H9 (cell line): ENCODE data around the gene ABHD4. TPM values are rescaled to one million over a fixed set of nuclear protein-coding genes. Genes with fewer than 3 reads are reported as not detected.

Experiments
- DNase-seq: peaks from one replicate; pipeline ENCODE4 v3.0.0-alpha.2; 2017
- H2AFZ ChIP-seq: one replicate; pipeline ENCODE4 v1.6.1; 2013; ENCODE audit warnings: mild to moderate bottlenecking, low read length, control low read depth, moderate library complexity
- H2AK5ac ChIP-seq: 2 replicates; pipeline ENCODE4 v1.6.1; 2013; ENCODE audit warnings: low read length, control low read depth, mixed read lengths; ENCODE audit not compliant: insufficient read length
- H2BK120ac ChIP-seq: one replicate; pipeline ENCODE4 v1.6.1; 2013; ENCODE audit warnings: low read depth, mild to moderate bottlenecking, low read length, control low read depth, inconsistent platforms; ENCODE audit not compliant: poor library complexity, severe bottlenecking
- H2BK12ac ChIP-seq: 2 replicates; pipeline ENCODE4 v1.6.1; 2013; ENCODE audit warnings: low read length, control low read depth, mixed read lengths, low read depth; ENCODE audit not compliant: insufficient read length
- H2BK15ac ChIP-seq: 2 replicates; pipeline ENCODE4 v1.6.1; 2013; ENCODE audit warnings: low read depth, low read length, control low read depth
- H2BK20ac ChIP-seq: one replicate; pipeline ENCODE4 v1.6.1; 2013; ENCODE audit warnings: low read depth, mild to moderate bottlenecking, low read length, control low read depth, inconsistent platforms; ENCODE audit not compliant: poor library complexity, severe bottlenecking
- H2BK5ac ChIP-seq: 2 replicates; pipeline ENCODE4 v1.6.1; 2013; ENCODE audit warnings: low read length, control low read depth, mixed read lengths; ENCODE audit not compliant: insufficient read length
- H3K14ac ChIP-seq: 2 replicates; pipeline ENCODE4 v1.6.1; 2013; ENCODE audit warnings: low read length, control low read depth; ENCODE audit not compliant: insufficient read depth
- H3K18ac ChIP-seq: 2 replicates; pipeline ENCODE4 v1.6.1; 2013; ENCODE audit warnings: low read depth, mild to moderate bottlenecking, mixed read lengths, low read length, control low read depth; ENCODE audit not compliant: insufficient read length
- H3K23ac ChIP-seq: 2 replicates; pipeline ENCODE4 v1.6.1; 2013; ENCODE audit warnings: low read length, control low read depth, mixed read lengths, low read depth; ENCODE audit not compliant: insufficient read length
- H3K23me2 ChIP-seq: 2 replicates; pipeline ENCODE4 v1.6.1; 2013; ENCODE audit warnings: low read depth, mild to moderate bottlenecking, mixed read lengths, low read length, control low read depth; ENCODE audit not compliant: insufficient read length, poor library complexity, severe bottlenecking
- H3K27ac ChIP-seq: 2 replicates; pipeline ENCODE4 v1.5.1; 2013; ENCODE audit warnings: low read length, control low read depth, mixed read lengths, low read depth; ENCODE audit not compliant: insufficient read length
- H3K27me3 ChIP-seq: 2 replicates; pipeline ENCODE4 v1.6.1; 2013; ENCODE audit warnings: low read length, control low read depth, inconsistent platforms; ENCODE audit not compliant: insufficient read depth
- H3K4ac ChIP-seq: 2 replicates; pipeline ENCODE4 v1.6.1; 2013; ENCODE audit warnings: low read depth, mild to moderate bottlenecking, control low read depth, inconsistent platforms, low read length, moderate library complexity
- H3K4me1 ChIP-seq: 2 replicates; pipeline ENCODE4 v1.6.1; 2013; ENCODE audit warnings: low read length, control low read depth, inconsistent platforms; ENCODE audit not compliant: insufficient read depth
- H3K4me2 ChIP-seq: 2 replicates; pipeline ENCODE4 v1.6.1; 2013; ENCODE audit warnings: low read length, control low read depth, mixed read lengths; ENCODE audit not compliant: insufficient read length, insufficient read depth
- H3K56ac ChIP-seq: 2 replicates; pipeline ENCODE4 v1.6.1; 2013; ENCODE audit warnings: low read depth, mild to moderate bottlenecking, mixed read lengths, low read length, control low read depth; ENCODE audit not compliant: insufficient read length
- H3K79me1 ChIP-seq: 2 replicates; pipeline ENCODE4 v1.6.1; 2013; ENCODE audit warnings: low read depth, mild to moderate bottlenecking, moderate library complexity, low read length, control low read depth, inconsistent platforms; ENCODE audit not compliant: insufficient read depth, poor library complexity, severe bottlenecking
- H3K79me2 ChIP-seq: 2 replicates; pipeline ENCODE4 v1.6.1; 2013; ENCODE audit warnings: low read length, control low read depth, inconsistent platforms; ENCODE audit not compliant: insufficient read depth
- H3K9ac ChIP-seq: 2 replicates; pipeline ENCODE4 v1.6.1; 2013; ENCODE audit warnings: low read length, control low read depth, mixed read lengths; ENCODE audit not compliant: insufficient read length; ENCODE audit errors: extremely low read depth
- H3K9me3 ChIP-seq: one replicate; pipeline ENCODE4 v1.6.1; 2013; ENCODE audit warnings: low read depth, low read length, inconsistent platforms; ENCODE audit not compliant: control insufficient read depth
- H3T11ph ChIP-seq: one replicate; pipeline ENCODE4 v1.6.1; 2013; ENCODE audit warnings: mild to moderate bottlenecking, low read length, control low read depth, inconsistent platforms
- H4K20me1 ChIP-seq: one replicate; pipeline ENCODE4 v1.6.1; 2013; ENCODE audit not compliant: control insufficient read depth, insufficient read length, insufficient read depth
- H4K5ac ChIP-seq: 2 replicates; pipeline ENCODE4 v1.6.1; 2013; ENCODE audit warnings: low read depth, mild to moderate bottlenecking, mixed read lengths, low read length, control low read depth; ENCODE audit not compliant: insufficient read length
- H4K8ac ChIP-seq: replicated peaks from 2 replicates; pipeline ENCODE4 v1.6.1; 2013; ENCODE audit warnings: low read length, control low read depth, mixed read lengths, low read depth; ENCODE audit not compliant: insufficient read length
- H4K91ac ChIP-seq: 2 replicates; pipeline ENCODE4 v1.6.1; 2013; ENCODE audit warnings: low read depth, mild to moderate bottlenecking, moderate library complexity, mixed read lengths, low read length, control low read depth; ENCODE audit not compliant: insufficient read length
- H3K27ac Mint-ChIP-seq, 3 experiments: 2 replicates in 2 of 3; 3 replicates in 1 of 3; pipeline ENCODE4 v1.8.0; 2020 to 2021; ENCODE audit warnings: mixed read lengths in 3 of 3, mild to moderate bottlenecking in 1 of 3, moderate library complexity in 1 of 3
- H3K27me3 Mint-ChIP-seq: 2 replicates; pipeline ENCODE4 v1.8.0; 2021; ENCODE audit warnings: low read depth, mild to moderate bottlenecking, moderate library complexity, mixed read lengths
- H3K36me3 Mint-ChIP-seq, 3 experiments: 2 replicates in 2 of 3; 3 replicates in 1 of 3; pipeline ENCODE4 v1.8.0; 2020 to 2021; ENCODE audit warnings: low read depth in 3 of 3, mixed read lengths in 3 of 3; ENCODE audit not compliant: insufficient read depth in 1 of 3
- H3K4me1 Mint-ChIP-seq, 2 experiments: 2 replicates each; pipeline ENCODE4 v1.8.0; 2020; ENCODE audit warnings: mixed read lengths in 2 of 2
- H3K4me3 Mint-ChIP-seq, 2 experiments: 2 replicates in 1 of 2; 3 replicates in 1 of 2; pipeline ENCODE4 v1.8.0; 2020 to 2021; ENCODE audit warnings: mild to moderate bottlenecking in 2 of 2, mixed read lengths in 2 of 2, moderate library complexity in 1 of 2
- H3K9me3 Mint-ChIP-seq, 2 experiments: 2 replicates in 1 of 2; 3 replicates in 1 of 2; pipeline ENCODE4 v1.8.0; 2020; ENCODE audit warnings: mild to moderate bottlenecking in 2 of 2, mixed read lengths in 2 of 2, moderate library complexity in 1 of 2
- CTCF ChIP-seq: fragments of 200-600 bp; sonication (generic); conservative IDR thresholded peaks from 3 replicates; pipeline ENCODE4 v1.8.0; 2021; ENCODE audit warnings: antibody characterized with exemption, mild to moderate bottlenecking
- WGBS: extraction: QIAGEN DNeasy Blood & Tissue Kit; methylation state at CpG from one replicate; pipeline ENCODE4 v1.1.7; 2013; ENCODE audit warnings: missing lambda C conversion rate, low lambda C conversion rate, mixed read lengths; ENCODE audit not compliant: insufficient read length; ENCODE audit errors: extremely low coverage; 5-methylcytosine and 5-hydroxymethylcytosine counted together
- total RNA-seq: library from RNA; stranded (reverse); gene quantifications from 2 replicates; pipeline ENCODE4 v1.2.1, GENCODE V29; 2021

The ABHD4 gene
- total RNA-seq, 1 experiment from 2014 or later, result 21.8 TPM

- no peak overlapping the region for H2BK120ac ChIP-seq
- no peak overlapping the region for H2BK5ac ChIP-seq
- H3K27me3 Mint-ChIP-seq, result peaks cover 2% of the 10 kb centered on the region; the same call in 1 of the 2 replicates
- H3K9me3 ChIP-seq, result no peaks in the 10 kb centered on the region
- no peaks in the 10 kb centered on the region for H3K27me3 ChIP-seq
- H3K36me3 Mint-ChIP-seq, result peaks cover 4 to 15% (median 6%) of the 10 kb centered on the region in 3 experiments; a peak in 6 of 7 replicates
- H3K4me3 Mint-ChIP-seq, result no peak overlapping the region
- no peaks in the 10 kb centered on the region for H3K23me2 ChIP-seq
- H2AK5ac ChIP-seq, result no peak overlapping the region
- no peak overlapping the region for H3K23ac ChIP-seq
- no peaks in the 10 kb centered on the region; the same call in 1 of the 2 replicates for H3K4me1 ChIP-seq
- TF ChIP-seq CTCF, result no peak
- H3K27ac Mint-ChIP-seq, result no peak overlapping the region
- H2BK20ac ChIP-seq, result no peak overlapping the region
- H2BK12ac ChIP-seq, result no peak overlapping the region
- H3K56ac ChIP-seq, result no peak overlapping the region
- no peak overlapping the region for H3K14ac ChIP-seq
- no peak overlapping the region for H3K27ac ChIP-seq
- no peaks in the 10 kb centered on the region for H4K20me1 ChIP-seq
- WGBS, result no CpG with 5 or more reads among the region's 3 CpGs
- H3K4me2 ChIP-seq, result no peak overlapping the region
- H2AFZ ChIP-seq, result no peak overlapping the region
- no peak for DNase-seq
- no peaks in the 10 kb centered on the region for H3K79me1 ChIP-seq
- no peak overlapping the region for H3K4ac ChIP-seq
- H4K8ac ChIP-seq, result no peak overlapping the region
- peaks cover 25 to 35% of the 10 kb centered on the region in 2 experiments for H3K9me3 Mint-ChIP-seq
- H2BK15ac ChIP-seq, result no peak overlapping the region
- no peak overlapping the region for H4K91ac ChIP-seq
- H3T11ph ChIP-seq, result no peak overlapping the region
- H3K4me1 Mint-ChIP-seq, result peaks cover 23 to 25% of the 10 kb centered on the region in 2 experiments
- H4K5ac ChIP-seq, result no peak overlapping the region
- H3K9ac ChIP-seq, result no peak overlapping the region
- H3K18ac ChIP-seq, result no peak overlapping the region
- no peaks in the 10 kb centered on the region for H3K79me2 ChIP-seq
These were observed 32.0 kb downstream of the ABHD4 start for GRCh38 chr14:22630066-22630465.
